AG09309 (cell line): Measurements from ENCODE around the gene COQ5.

Experiments
- DNase-seq: peaks from one replicate; pipeline ENCODE4 v3.0.0-alpha.2; 2010; ENCODE audit warnings: low read depth
- H3K4me3 ChIP-seq: 2 replicates; pipeline ENCODE4 v1.5.1; 2011; ENCODE audit warnings: mild to moderate bottlenecking, low read depth, low read length, moderate library complexity; ENCODE audit not compliant: control insufficient read depth
- TF ChIP-seq, protein P1 (sequence below): IDR thresholded peaks from 2 replicates; pipeline ENCODE4 v1.5.1; 2011; ENCODE audit warnings: mild to moderate bottlenecking, low read depth, low read length, inconsistent platforms; ENCODE audit not compliant: insufficient read depth, control insufficient read depth; ENCODE audit errors: missing control alignments

Gene COQ5

DNA sequence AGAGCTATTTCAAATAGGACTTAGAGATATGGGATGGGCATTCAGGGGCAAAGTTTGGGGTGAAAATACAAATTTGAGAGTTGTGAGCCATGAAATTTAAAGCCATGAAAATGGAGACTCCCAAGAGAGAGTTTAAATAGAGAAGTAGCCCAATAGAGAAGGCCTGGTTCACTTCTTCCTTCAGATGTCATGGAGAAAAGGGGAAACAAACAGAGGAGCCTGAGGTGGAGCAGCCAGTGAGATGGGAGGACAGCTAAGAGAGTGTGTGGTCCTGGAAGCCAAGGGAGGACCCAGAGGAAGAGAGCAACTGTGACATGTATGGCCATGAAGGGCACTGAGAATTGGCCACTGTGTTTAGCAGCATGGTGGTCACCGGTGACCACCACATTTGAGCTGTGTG is 45.3 kb downstream of the COQ5 start:
- H3K4me3 ChIP-seq, result no peak overlapping the region
- TF ChIP-seq, protein P1, sequence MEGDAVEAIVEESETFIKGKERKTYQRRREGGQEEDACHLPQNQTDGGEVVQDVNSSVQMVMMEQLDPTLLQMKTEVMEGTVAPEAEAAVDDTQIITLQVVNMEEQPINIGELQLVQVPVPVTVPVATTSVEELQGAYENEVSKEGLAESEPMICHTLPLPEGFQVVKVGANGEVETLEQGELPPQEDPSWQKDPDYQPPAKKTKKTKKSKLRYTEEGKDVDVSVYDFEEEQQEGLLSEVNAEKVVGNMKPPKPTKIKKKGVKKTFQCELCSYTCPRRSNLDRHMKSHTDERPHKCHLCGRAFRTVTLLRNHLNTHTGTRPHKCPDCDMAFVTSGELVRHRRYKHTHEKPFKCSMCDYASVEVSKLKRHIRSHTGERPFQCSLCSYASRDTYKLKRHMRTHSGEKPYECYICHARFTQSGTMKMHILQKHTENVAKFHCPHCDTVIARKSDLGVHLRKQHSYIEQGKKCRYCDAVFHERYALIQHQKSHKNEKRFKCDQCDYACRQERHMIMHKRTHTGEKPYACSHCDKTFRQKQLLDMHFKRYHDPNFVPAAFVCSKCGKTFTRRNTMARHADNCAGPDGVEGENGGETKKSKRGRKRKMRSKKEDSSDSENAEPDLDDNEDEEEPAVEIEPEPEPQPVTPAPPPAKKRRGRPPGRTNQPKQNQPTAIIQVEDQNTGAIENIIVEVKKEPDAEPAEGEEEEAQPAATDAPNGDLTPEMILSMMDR, result no peak
- no peak for DNase-seq

DNA sequence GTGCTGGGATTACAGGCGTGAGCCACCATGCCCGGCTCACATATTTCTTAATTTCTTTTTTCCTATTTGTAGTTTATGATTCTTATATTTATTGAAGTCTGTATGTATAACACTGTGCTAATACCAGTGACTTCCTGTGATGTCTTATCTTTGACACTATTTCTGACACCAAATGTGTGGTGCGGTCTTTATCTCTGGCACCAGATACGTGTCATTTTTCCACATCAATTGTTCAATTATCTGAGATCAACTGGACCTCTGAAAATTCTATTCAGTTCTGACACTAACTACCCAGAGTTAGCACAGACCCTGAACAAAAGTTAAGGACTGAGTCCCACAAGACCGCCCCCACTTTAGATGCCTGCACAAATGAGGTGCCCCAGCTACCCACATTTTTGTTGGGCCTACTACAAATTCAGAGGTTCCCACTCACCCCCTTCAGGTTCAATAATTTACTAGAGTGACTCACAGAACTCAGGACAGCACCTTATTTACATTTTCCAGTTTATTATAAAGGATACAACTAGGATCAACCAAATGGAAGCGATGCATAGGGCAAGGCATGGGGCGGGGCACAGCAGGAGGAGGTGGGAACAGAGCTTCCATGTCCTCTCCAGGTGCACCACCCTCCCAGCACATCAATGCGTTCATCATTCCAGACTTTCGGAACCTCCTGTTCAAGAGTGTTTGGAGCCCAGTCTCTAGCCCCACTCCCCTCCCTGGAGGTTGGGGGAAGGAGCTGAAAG is 47.8 kb downstream of the COQ5 start:
- no peak for DNase-seq
- H3K4me3 ChIP-seq, result no peak overlapping the region
- TF ChIP-seq, protein P1, result no peak

DNA sequence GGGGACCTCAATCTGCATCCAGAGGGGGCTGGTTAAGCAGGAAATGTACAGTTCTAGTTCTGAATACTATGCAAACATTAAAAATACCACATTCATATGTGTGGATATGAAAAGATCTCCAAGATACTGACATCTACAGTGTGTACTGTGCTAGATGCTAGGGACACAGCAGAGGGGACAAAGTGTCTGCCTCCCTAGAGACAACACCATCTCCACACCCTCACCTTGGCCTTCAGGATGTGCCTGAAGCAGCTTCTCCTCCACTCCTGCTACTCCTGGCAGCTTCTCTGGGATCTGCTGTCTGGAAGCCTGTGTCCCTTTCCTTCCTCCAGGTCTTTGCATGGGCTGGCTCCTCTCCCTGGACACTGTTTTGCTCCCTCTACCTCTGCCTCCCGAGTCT is 48.7 kb downstream of the COQ5 start:
- TF ChIP-seq, protein P1, result no peak
- no peak overlapping the region for H3K4me3 ChIP-seq

DNA sequence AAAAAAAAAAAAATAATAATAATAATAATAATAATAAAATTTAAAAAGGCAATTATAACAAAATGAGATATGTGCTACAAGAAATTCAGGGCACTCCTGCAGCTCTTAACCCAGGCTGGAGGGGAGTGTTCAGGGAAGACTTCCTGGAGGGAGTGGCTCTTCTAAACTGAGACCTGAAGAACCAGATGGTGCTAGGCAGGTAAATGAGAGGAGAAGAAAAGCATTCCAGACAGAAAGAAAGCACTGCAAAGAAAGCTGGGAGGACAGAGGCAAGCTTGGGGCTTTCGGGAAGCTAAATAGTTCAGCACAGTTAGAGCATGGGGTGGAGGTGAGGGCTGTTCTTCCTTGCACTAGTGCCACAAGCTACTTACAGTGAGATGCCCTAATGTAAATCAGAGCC is 49.5 kb downstream of the COQ5 start:
- H3K4me3 ChIP-seq, result no peak overlapping the region
- DNase-seq, result no peak
- TF ChIP-seq, protein P1, result no peak

More for the DNA sequence above, 48.7 kb downstream of the COQ5 start:
- DNase-seq, result no peak

DNA sequence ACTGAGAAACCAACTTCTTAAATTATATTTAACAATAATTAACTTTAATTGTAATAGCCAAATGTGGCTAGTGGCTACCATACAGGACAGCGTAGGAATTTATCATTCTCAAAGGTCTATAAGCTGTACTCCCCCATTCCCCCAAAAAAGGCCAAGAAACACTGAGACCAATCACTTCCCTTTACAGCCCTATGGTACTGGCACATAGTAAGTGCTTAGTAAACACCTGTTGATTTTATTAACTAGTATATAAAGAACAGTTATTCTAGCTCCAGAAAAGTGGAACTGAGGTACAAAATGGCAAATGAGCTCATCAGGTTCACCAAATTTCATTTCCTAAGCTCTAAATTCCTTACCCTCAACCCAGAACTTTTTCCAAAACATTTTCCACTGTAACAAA is 53.3 kb downstream of the COQ5 start:
- TF ChIP-seq, protein P1, result no peak
- no peak for DNase-seq
- no peak overlapping the region for H3K4me3 ChIP-seq

DNA sequence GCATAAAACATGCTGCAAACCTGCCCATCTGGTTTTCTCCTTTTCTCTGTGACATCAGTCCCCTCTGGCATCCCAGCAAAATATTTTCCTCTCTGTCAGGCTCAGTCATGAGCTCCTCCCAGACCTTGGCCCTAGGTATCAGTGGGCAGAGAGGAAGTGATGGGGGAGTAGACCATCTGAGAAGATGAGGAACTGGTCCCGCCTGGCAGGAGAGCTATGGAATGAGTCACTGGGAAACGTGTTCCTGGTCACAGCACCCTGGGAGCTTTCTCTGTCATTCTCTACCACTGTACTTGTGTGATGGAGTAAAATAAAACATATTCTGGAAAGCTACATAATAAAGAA is 54.4 kb downstream of the COQ5 start:
- H3K4me3 ChIP-seq, result no peak overlapping the region
- TF ChIP-seq, protein P1, result no peak
- DNase-seq, result no peak
